HFF-Myc (cell line): ENCODE results near the gene HOXD9.

Experiments used
- DNase-seq: peaks from one replicate; pipeline ENCODE4 v3.0.0-alpha.2; 2011; ENCODE audit warnings: low read depth; ENCODE audit errors: extremely low read depth
- H3K4me3 ChIP-seq: replicated peaks from 2 replicates; pipeline ENCODE4 v1.5.1; 2011; ENCODE audit warnings: low read depth, mild to moderate bottlenecking, control low read depth, low read length
- CTCF ChIP-seq: IDR thresholded peaks from 2 replicates; pipeline ENCODE4 v1.5.1; 2012; ENCODE audit warnings: mild to moderate bottlenecking, low read depth, low read length, control low read depth; ENCODE audit errors: missing control alignments

Gene HOXD9

DNA sequence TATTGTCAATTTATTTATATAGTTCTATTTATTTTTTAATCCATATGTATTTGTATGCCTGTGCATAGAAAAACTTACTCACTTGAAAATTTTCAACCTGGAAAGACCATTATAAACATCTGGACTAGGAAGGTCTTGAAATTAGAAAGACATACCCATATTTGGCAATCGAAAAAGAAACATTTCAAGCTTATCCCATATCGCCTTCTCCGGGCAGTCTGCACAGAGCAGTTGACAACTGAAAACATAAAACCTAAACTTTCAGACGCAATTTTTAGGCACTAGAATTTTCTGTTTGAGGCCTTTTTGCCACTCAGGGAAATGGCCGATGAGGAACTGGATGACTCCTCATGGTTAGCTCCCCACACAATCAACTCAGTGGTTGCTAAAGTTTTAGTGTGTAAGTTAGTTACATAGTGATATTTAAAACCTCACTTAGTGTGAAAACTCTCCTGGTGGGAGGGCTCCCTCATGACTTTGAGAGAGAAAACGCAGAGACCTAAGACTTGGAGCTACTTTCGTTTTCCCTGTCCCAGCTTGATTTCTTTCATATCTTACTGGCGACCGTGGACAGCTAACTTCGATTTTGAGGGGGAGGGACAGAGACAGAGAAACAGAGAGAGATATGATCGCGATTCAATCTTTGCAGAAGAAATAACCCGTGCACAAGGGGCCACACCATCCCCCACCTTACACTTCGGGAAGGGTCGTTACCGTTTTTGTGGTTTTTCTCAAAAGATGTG lies 26.1 kb upstream of the HOXD9 start:
- DNase-seq, result no peak
- TF ChIP-seq CTCF, result no peak
- peak overlapping the region; percentile 39 for H3K4me3 ChIP-seq

- H3K4me3 ChIP-seq, result peak overlapping the region; percentile 39
- peak; percentile 87 for TF ChIP-seq CTCF
- peak; percentile 45 for DNase-seq
Observed at GRCh38 chr2:176096986-176097819, 25.3 kb upstream of the HOXD9 start.

- peak overlapping the region; percentile 39 for H3K4me3 ChIP-seq
- DNase-seq, result no peak
- TF ChIP-seq CTCF, result no peak
Observed at GRCh38 chr2:176097820-176098365, 24.6 kb upstream of the HOXD9 start.

DNA sequence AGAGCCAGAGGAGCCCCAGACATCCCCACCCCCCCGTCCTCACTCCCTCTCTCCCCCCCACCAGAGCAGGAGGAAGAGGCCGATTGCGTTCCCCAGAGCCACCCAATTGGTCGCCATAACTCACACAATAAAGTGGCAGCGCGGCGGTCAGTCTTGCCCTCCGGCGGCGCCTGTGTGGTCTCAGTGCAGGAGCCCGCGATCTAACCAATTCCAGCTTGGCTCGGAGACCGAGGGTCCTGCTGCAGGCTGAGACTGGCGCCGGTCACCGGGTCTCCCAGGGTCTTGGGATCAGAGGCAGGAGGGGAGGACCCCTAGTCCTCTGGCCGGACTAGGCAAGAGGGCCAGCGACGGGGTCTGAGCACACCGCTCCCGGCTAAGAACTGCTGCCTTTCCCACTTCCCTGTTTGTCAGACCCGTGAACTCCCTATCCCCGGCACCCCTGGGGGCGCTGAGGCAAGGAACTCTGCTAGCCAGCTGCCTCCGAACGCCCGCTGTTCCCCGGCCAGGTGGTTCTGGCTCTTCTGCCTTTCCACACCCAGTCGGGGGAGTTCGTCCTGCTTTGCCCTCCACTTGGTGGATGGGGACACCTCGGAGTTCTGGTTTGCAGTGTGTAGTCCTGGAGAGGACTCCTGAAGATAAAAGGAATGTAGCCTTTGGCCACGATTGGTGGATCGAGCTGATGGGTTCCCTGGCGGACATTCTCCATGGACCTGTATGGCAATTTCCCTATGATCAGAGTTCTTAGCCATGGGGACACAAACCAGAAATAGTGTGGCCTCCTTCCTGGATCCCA lies 24.0 kb upstream of the HOXD9 start:
- no peak for TF ChIP-seq CTCF
- DNase-seq, result no peak
- no peak overlapping the region; the same call in 1 of the 2 replicates for H3K4me3 ChIP-seq

GRCh38 chr2:176099159-176099727 lies 23.3 kb upstream of the HOXD9 start:
- no peak overlapping the region for H3K4me3 ChIP-seq

More at GRCh38 chr2:176099159-176099727, 23.3 kb upstream of the HOXD9 start:
- no peak for TF ChIP-seq CTCF
- DNase-seq, result no peak
